H9 (cell line): ENCODE measurements around the gene EPHX1. TPM values are rescaled to one million over a fixed set of nuclear protein-coding genes. Genes with fewer than 3 reads are reported as not detected.

Source experiments
- DNase-seq: peaks from one replicate; pipeline ENCODE4 v3.0.0-alpha.2; 2017
- H2AFZ ChIP-seq: one replicate; pipeline ENCODE4 v1.6.1; 2013; ENCODE audit warnings: mild to moderate bottlenecking, low read length, control low read depth, moderate library complexity
- H2AK5ac ChIP-seq: 2 replicates; pipeline ENCODE4 v1.6.1; 2013; ENCODE audit warnings: low read length, control low read depth, mixed read lengths; ENCODE audit not compliant: insufficient read length
- H2BK120ac ChIP-seq: one replicate; pipeline ENCODE4 v1.6.1; 2013; ENCODE audit warnings: low read depth, mild to moderate bottlenecking, low read length, control low read depth, inconsistent platforms; ENCODE audit not compliant: poor library complexity, severe bottlenecking
- H2BK12ac ChIP-seq: 2 replicates; pipeline ENCODE4 v1.6.1; 2013; ENCODE audit warnings: low read length, control low read depth, mixed read lengths, low read depth; ENCODE audit not compliant: insufficient read length
- H2BK15ac ChIP-seq: 2 replicates; pipeline ENCODE4 v1.6.1; 2013; ENCODE audit warnings: low read depth, low read length, control low read depth
- H2BK20ac ChIP-seq: one replicate; pipeline ENCODE4 v1.6.1; 2013; ENCODE audit warnings: low read depth, mild to moderate bottlenecking, low read length, control low read depth, inconsistent platforms; ENCODE audit not compliant: poor library complexity, severe bottlenecking
- H2BK5ac ChIP-seq: 2 replicates; pipeline ENCODE4 v1.6.1; 2013; ENCODE audit warnings: low read length, control low read depth, mixed read lengths; ENCODE audit not compliant: insufficient read length
- H3K14ac ChIP-seq: 2 replicates; pipeline ENCODE4 v1.6.1; 2013; ENCODE audit warnings: low read length, control low read depth; ENCODE audit not compliant: insufficient read depth
- H3K18ac ChIP-seq: 2 replicates; pipeline ENCODE4 v1.6.1; 2013; ENCODE audit warnings: low read depth, mild to moderate bottlenecking, mixed read lengths, low read length, control low read depth; ENCODE audit not compliant: insufficient read length
- H3K23ac ChIP-seq: 2 replicates; pipeline ENCODE4 v1.6.1; 2013; ENCODE audit warnings: low read length, control low read depth, mixed read lengths, low read depth; ENCODE audit not compliant: insufficient read length
- H3K23me2 ChIP-seq: 2 replicates; pipeline ENCODE4 v1.6.1; 2013; ENCODE audit warnings: low read depth, mild to moderate bottlenecking, mixed read lengths, low read length, control low read depth; ENCODE audit not compliant: insufficient read length, poor library complexity, severe bottlenecking
- H3K27ac ChIP-seq: 2 replicates; pipeline ENCODE4 v1.5.1; 2013; ENCODE audit warnings: low read length, control low read depth, mixed read lengths, low read depth; ENCODE audit not compliant: insufficient read length
- H3K27me3 ChIP-seq: 2 replicates; pipeline ENCODE4 v1.6.1; 2013; ENCODE audit warnings: low read length, control low read depth, inconsistent platforms; ENCODE audit not compliant: insufficient read depth
- H3K4ac ChIP-seq: 2 replicates; pipeline ENCODE4 v1.6.1; 2013; ENCODE audit warnings: low read depth, mild to moderate bottlenecking, control low read depth, inconsistent platforms, low read length, moderate library complexity
- H3K4me1 ChIP-seq: 2 replicates; pipeline ENCODE4 v1.6.1; 2013; ENCODE audit warnings: low read length, control low read depth, inconsistent platforms; ENCODE audit not compliant: insufficient read depth
- H3K4me2 ChIP-seq: 2 replicates; pipeline ENCODE4 v1.6.1; 2013; ENCODE audit warnings: low read length, control low read depth, mixed read lengths; ENCODE audit not compliant: insufficient read length, insufficient read depth
- H3K56ac ChIP-seq: 2 replicates; pipeline ENCODE4 v1.6.1; 2013; ENCODE audit warnings: low read depth, mild to moderate bottlenecking, mixed read lengths, low read length, control low read depth; ENCODE audit not compliant: insufficient read length
- H3K79me1 ChIP-seq: 2 replicates; pipeline ENCODE4 v1.6.1; 2013; ENCODE audit warnings: low read depth, mild to moderate bottlenecking, moderate library complexity, low read length, control low read depth, inconsistent platforms; ENCODE audit not compliant: insufficient read depth, poor library complexity, severe bottlenecking
- H3K79me2 ChIP-seq: 2 replicates; pipeline ENCODE4 v1.6.1; 2013; ENCODE audit warnings: low read length, control low read depth, inconsistent platforms; ENCODE audit not compliant: insufficient read depth
- H3K9ac ChIP-seq: 2 replicates; pipeline ENCODE4 v1.6.1; 2013; ENCODE audit warnings: low read length, control low read depth, mixed read lengths; ENCODE audit not compliant: insufficient read length; ENCODE audit errors: extremely low read depth
- H3K9me3 ChIP-seq: one replicate; pipeline ENCODE4 v1.6.1; 2013; ENCODE audit warnings: low read depth, low read length, inconsistent platforms; ENCODE audit not compliant: control insufficient read depth
- H3T11ph ChIP-seq: one replicate; pipeline ENCODE4 v1.6.1; 2013; ENCODE audit warnings: mild to moderate bottlenecking, low read length, control low read depth, inconsistent platforms
- H4K20me1 ChIP-seq: one replicate; pipeline ENCODE4 v1.6.1; 2013; ENCODE audit not compliant: control insufficient read depth, insufficient read length, insufficient read depth
- H4K5ac ChIP-seq: 2 replicates; pipeline ENCODE4 v1.6.1; 2013; ENCODE audit warnings: low read depth, mild to moderate bottlenecking, mixed read lengths, low read length, control low read depth; ENCODE audit not compliant: insufficient read length
- H4K8ac ChIP-seq: replicated peaks from 2 replicates; pipeline ENCODE4 v1.6.1; 2013; ENCODE audit warnings: low read length, control low read depth, mixed read lengths, low read depth; ENCODE audit not compliant: insufficient read length
- H4K91ac ChIP-seq: 2 replicates; pipeline ENCODE4 v1.6.1; 2013; ENCODE audit warnings: low read depth, mild to moderate bottlenecking, moderate library complexity, mixed read lengths, low read length, control low read depth; ENCODE audit not compliant: insufficient read length
- H3K27ac Mint-ChIP-seq, 3 experiments: 2 replicates in 2 of 3; 3 replicates in 1 of 3; pipeline ENCODE4 v1.8.0; 2020 to 2021; ENCODE audit warnings: mixed read lengths in 3 of 3, mild to moderate bottlenecking in 1 of 3, moderate library complexity in 1 of 3
- H3K27me3 Mint-ChIP-seq: 2 replicates; pipeline ENCODE4 v1.8.0; 2021; ENCODE audit warnings: low read depth, mild to moderate bottlenecking, moderate library complexity, mixed read lengths
- H3K36me3 Mint-ChIP-seq, 3 experiments: 2 replicates in 2 of 3; 3 replicates in 1 of 3; pipeline ENCODE4 v1.8.0; 2020 to 2021; ENCODE audit warnings: low read depth in 3 of 3, mixed read lengths in 3 of 3; ENCODE audit not compliant: insufficient read depth in 1 of 3
- H3K4me1 Mint-ChIP-seq, 2 experiments: 2 replicates each; pipeline ENCODE4 v1.8.0; 2020; ENCODE audit warnings: mixed read lengths in 2 of 2
- H3K4me3 Mint-ChIP-seq, 2 experiments: 2 replicates in 1 of 2; 3 replicates in 1 of 2; pipeline ENCODE4 v1.8.0; 2020 to 2021; ENCODE audit warnings: mild to moderate bottlenecking in 2 of 2, mixed read lengths in 2 of 2, moderate library complexity in 1 of 2
- H3K9me3 Mint-ChIP-seq, 2 experiments: 2 replicates in 1 of 2; 3 replicates in 1 of 2; pipeline ENCODE4 v1.8.0; 2020; ENCODE audit warnings: mild to moderate bottlenecking in 2 of 2, mixed read lengths in 2 of 2, moderate library complexity in 1 of 2
- CTCF ChIP-seq: fragments of 200-600 bp; sonication (generic); conservative IDR thresholded peaks from 3 replicates; pipeline ENCODE4 v1.8.0; 2021; ENCODE audit warnings: antibody characterized with exemption, mild to moderate bottlenecking
- WGBS: extraction: QIAGEN DNeasy Blood & Tissue Kit; methylation state at CpG from one replicate; pipeline ENCODE4 v1.1.7; 2013; ENCODE audit warnings: missing lambda C conversion rate, low lambda C conversion rate, mixed read lengths; ENCODE audit not compliant: insufficient read length; ENCODE audit errors: extremely low coverage; 5-methylcytosine and 5-hydroxymethylcytosine counted together
- total RNA-seq: library from RNA; stranded (reverse); gene quantifications from 2 replicates; pipeline ENCODE4 v1.2.1, GENCODE V29; 2021

Gene EPHX1
- total RNA-seq, 1 experiment from 2014 or later, result 40.6 TPM

- Mint-ChIP-seq H3K36me3 (no peaks in the 10 kb centered on the region), H3K4me1 (peaks cover 22 to 24% of the 10 kb centered on the region in 2 experiments), H3K27ac (no peak overlapping the region), H3K4me3 (no peak overlapping the region), H3K9me3 (no peaks in the 10 kb centered on the region), H3K27me3 (peaks cover 4% of the 10 kb centered on the region; the same call in 1 of the 2 replicates)
- no peak overlapping the region for H3K4ac ChIP-seq
- no peak overlapping the region for H2AK5ac ChIP-seq
- no peak overlapping the region for H3K9ac ChIP-seq
- no peaks in the 10 kb centered on the region for H3K27me3 ChIP-seq
- no peak overlapping the region for H4K8ac ChIP-seq
- H3K9me3 ChIP-seq, result no peaks in the 10 kb centered on the region
- H3K18ac ChIP-seq, result no peak overlapping the region
- no peak overlapping the region for H2BK15ac ChIP-seq
- no peak overlapping the region for H3K56ac ChIP-seq
- H3K14ac ChIP-seq, result no peak overlapping the region
- H3K23ac ChIP-seq, result no peak overlapping the region
- H3K23me2 ChIP-seq, result no peaks in the 10 kb centered on the region
- TF ChIP-seq CTCF, result no peak
- no peak overlapping the region for H2BK5ac ChIP-seq
- H2BK12ac ChIP-seq, result no peak overlapping the region
- H3K79me1 ChIP-seq, result no peaks in the 10 kb centered on the region
- no peak overlapping the region for H2AFZ ChIP-seq
- H4K91ac ChIP-seq, result no peak overlapping the region
- H2BK20ac ChIP-seq, result no peak overlapping the region
- H3K27ac ChIP-seq, result no peak overlapping the region
- H3T11ph ChIP-seq, result no peak overlapping the region
- no peak overlapping the region for H3K4me2 ChIP-seq
- no peak overlapping the region for H4K5ac ChIP-seq
- H3K4me1 ChIP-seq, result no peaks in the 10 kb centered on the region; the same call in 1 of the 2 replicates
- no peak for DNase-seq
- no peak overlapping the region for H2BK120ac ChIP-seq
- no peaks in the 10 kb centered on the region for H3K79me2 ChIP-seq
- no peaks in the 10 kb centered on the region for H4K20me1 ChIP-seq
- WGBS, result no CpG with 5 or more reads among the region's 5 CpGs
Observed at GRCh38 chr1:225762002-225762441, 47.9 kb upstream of the EPHX1 start.
